ENCODE results near the gene FYN.

GRCh38 chr6:111702268-111702667, 171.0 kb downstream of the FYN start:
- no peak for TF ChIP-seq TARDBP (IDR thresholded peaks at IDR 0.05)
- no peak for TF ChIP-seq NFRKB (IDR thresholded peaks at IDR 0.05)
- TF ChIP-seq ELF4 (IDR thresholded peaks at IDR 0.05) = no peak
- TF ChIP-seq FOXM1 (IDR thresholded peaks at IDR 0.05; ENCODE audit: borderline replicate concordance) = no peak
- TF ChIP-seq SUZ12 (IDR thresholded peaks at IDR 0.05) = no peak
- TF ChIP-seq SP1 (IDR thresholded peaks at IDR 0.05) = no peak
- no peak for TF ChIP-seq FOXK2 (IDR thresholded peaks at IDR 0.05)
- no peak for TF ChIP-seq BHLHE40 (IDR thresholded peaks at IDR 0.05; ENCODE audit: borderline replicate concordance)
- no peak for TF ChIP-seq ZNF384 (IDR thresholded peaks at IDR 0.05)
- TF ChIP-seq HDGF (IDR thresholded peaks at IDR 0.05; ENCODE audit: borderline replicate concordance) = no peak
- no peak for TF ChIP-seq CTBP1 (IDR thresholded peaks at IDR 0.05; ENCODE audit: borderline replicate concordance)
- no peak for TF ChIP-seq ARNT (IDR thresholded peaks at IDR 0.05)
- no peak for TF ChIP-seq PKNOX1 (IDR thresholded peaks at IDR 0.05)
- TF ChIP-seq FOXA1 (IDR thresholded peaks at IDR 0.05) = no peak
